CD4-positive, alpha-beta T cell (primary cell): ENCODE results near the gene CROCC2. TPM values are rescaled to one million over a fixed set of nuclear protein-coding genes. Genes with fewer than 3 reads are reported as not detected.

Source experiments
- ATAC-seq: fragments of 200-7000 bp; cut with Tn5 transposase; one replicate; pipeline ENCODE4 v1.10.0; 2022; ENCODE audit warnings: mild to moderate bottlenecking; ENCODE audit not compliant: poor library complexity
- CTCF ChIA-PET: fragments of 350-600 bp; sonication (Branson Sonifier 250); formaldehyde crosslinking; loops from one replicate; lab custom pipeline; 2021; ENCODE audit warnings: antibody characterized with exemption, inconsistent platforms; lab: Charles Lee
- POLR2A ChIA-PET: fragments of 350-600 bp; sonication (Branson Sonifier 250); formaldehyde crosslinking; loops from one replicate; lab custom pipeline; 2021; ENCODE audit warnings: antibody characterized with exemption, inconsistent platforms; lab: Charles Lee
- DNase-seq, 14 experiments: peaks; one replicate each; pipeline ENCODE4 v3.0.0-alpha.2; 2013 to 2020; ENCODE audit warnings: mixed read lengths in 2 of 14
- H3K27ac ChIP-seq, 2 donors: one replicate each; pipeline versions ENCODE4 v1.5.1 to v1.7.0; 2013; ENCODE audit warnings: low read length in 2 of 2, low read depth in 1 of 2, mild to moderate bottlenecking in 1 of 2
- H3K27me3 ChIP-seq, 2 experiments: 1 replicate in 1 of 2; 2 replicates in 1 of 2; pipeline versions ENCODE4 v1.6.1 to v1.7.0; 2013; ENCODE audit warnings: low read length in 2 of 2, control low read depth in 1 of 2, mild to moderate bottlenecking in 1 of 2, moderate library complexity in 1 of 2; ENCODE audit not compliant: insufficient read depth in 2 of 2, control insufficient read depth in 1 of 2
- H3K36me3 ChIP-seq: one replicate; pipeline ENCODE4 v1.6.1; 2013; ENCODE audit warnings: low read length, control low read depth; ENCODE audit not compliant: insufficient read depth
- H3K4me1 ChIP-seq: one replicate; pipeline ENCODE4 v1.6.1; 2013; ENCODE audit warnings: low read length, control low read depth; ENCODE audit not compliant: insufficient read depth
- H3K4me3 ChIP-seq: one replicate; pipeline ENCODE4 v1.5.1; 2013; ENCODE audit warnings: mild to moderate bottlenecking, low read length, moderate library complexity
- H3K9me3 ChIP-seq, 2 experiments: 1 replicate in 1 of 2; 2 replicates in 1 of 2; pipeline versions ENCODE4 v1.6.1 to v1.7.0; 2013; ENCODE audit warnings: low read length in 2 of 2, mild to moderate bottlenecking in 2 of 2, control low read depth in 1 of 2, moderate library complexity in 1 of 2; ENCODE audit not compliant: control insufficient read depth in 1 of 2, insufficient read depth in 1 of 2
- H3K27ac Mint-ChIP-seq: one replicate; pipeline ENCODE4 v1.8.0; 2020; ENCODE audit warnings: mixed read lengths
- H3K27me3 Mint-ChIP-seq: one replicate; pipeline ENCODE4 v1.8.0; 2021; ENCODE audit warnings: mixed read lengths
- H3K36me3 Mint-ChIP-seq: one replicate; pipeline ENCODE4 v1.8.0; 2021; ENCODE audit warnings: low read depth, mixed read lengths
- H3K4me1 Mint-ChIP-seq: one replicate; pipeline ENCODE4 v1.8.0; 2021; ENCODE audit warnings: low read depth, mixed read lengths
- H3K4me3 Mint-ChIP-seq: one replicate; pipeline ENCODE4 v1.8.0; 2020; ENCODE audit warnings: mild to moderate bottlenecking, mixed read lengths
- H3K9me3 Mint-ChIP-seq: one replicate; pipeline ENCODE4 v1.8.0; 2020; ENCODE audit warnings: mixed read lengths
- CTCF ChIP-seq: fragments of 200-600 bp; IDR thresholded peaks from one replicate; pipeline ENCODE4 v1.8.0; 2022; ENCODE audit warnings: antibody characterized with exemption, mild to moderate bottlenecking
- intact Hi-C, 2 experiments: fragments of 100-400 bp; cut with DNase I in 1 of 2; cut with micrococcal nuclease in 1 of 2; formaldehyde crosslinking; loops; one replicate each; pipeline versions ENCODE4 v1.15.1 to v1.9.0; 2023 to 2025; cut with DNase I, micrococcal nuclease
- total RNA-seq, 174 experiments: library from RNA in 2 of 174; stranded (reverse) in 2 of 174; gene quantifications; one replicate each; pipeline ENCODE4 v1.2.3 and lab custom pipeline; 2021 to 2026

Gene CROCC2
- total RNA-seq, 2 experiments from 2014 or later, result not detected

DNA sequence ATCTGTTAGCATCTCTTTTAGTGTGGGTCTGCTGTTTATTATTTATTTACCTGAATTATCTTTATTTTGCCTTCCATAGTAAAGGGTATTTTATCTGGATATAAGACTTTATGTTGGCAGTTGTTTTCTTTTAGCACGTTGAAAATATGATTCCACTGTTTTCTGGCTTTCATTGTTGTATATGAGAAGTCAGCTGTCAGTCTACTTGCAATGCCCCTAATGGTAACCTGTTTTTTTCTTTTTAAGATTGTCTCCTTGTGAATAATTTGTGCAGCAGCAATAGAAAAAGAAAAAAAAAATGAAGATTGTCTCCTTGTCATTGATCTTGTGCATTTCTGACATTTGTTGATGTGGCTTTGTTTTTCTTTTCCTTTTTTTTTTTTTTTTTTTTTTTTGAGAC, 119.5 kb downstream of the CROCC2 start:
- Mint-ChIP-seq H3K4me3 (no peak overlapping the region), H3K36me3 (peaks cover 17% of the 10 kb centered on the region), H3K4me1 (no peaks in the 10 kb centered on the region), H3K27me3 (no peaks in the 10 kb centered on the region), H3K27ac (no peak overlapping the region), H3K9me3 (peaks cover 18% of the 10 kb centered on the region)
- ChIA-PET CTCF (no interaction called here), POLR2A (interaction anchor here (1.1 kb wide), 1 partner anchor 76 kb away, joined by 3 read pairs; the partner anchor contains the start of gene MTERF4)
- H3K27me3 ChIP-seq, result no peaks in the 10 kb centered on the region
- no peaks in the 10 kb centered on the region for H3K36me3 ChIP-seq
- peaks cover 29 to 44% of the 10 kb centered on the region in 2 experiments for H3K9me3 ChIP-seq
- DNase-seq, result no peak
- H3K27ac ChIP-seq, result no peak overlapping the region
- no peak for ATAC-seq
- intact Hi-C loops, result no loop called here
- no peaks in the 10 kb centered on the region for H3K4me1 ChIP-seq
- no peak for TF ChIP-seq CTCF
- no peak overlapping the region for H3K4me3 ChIP-seq

DNA sequence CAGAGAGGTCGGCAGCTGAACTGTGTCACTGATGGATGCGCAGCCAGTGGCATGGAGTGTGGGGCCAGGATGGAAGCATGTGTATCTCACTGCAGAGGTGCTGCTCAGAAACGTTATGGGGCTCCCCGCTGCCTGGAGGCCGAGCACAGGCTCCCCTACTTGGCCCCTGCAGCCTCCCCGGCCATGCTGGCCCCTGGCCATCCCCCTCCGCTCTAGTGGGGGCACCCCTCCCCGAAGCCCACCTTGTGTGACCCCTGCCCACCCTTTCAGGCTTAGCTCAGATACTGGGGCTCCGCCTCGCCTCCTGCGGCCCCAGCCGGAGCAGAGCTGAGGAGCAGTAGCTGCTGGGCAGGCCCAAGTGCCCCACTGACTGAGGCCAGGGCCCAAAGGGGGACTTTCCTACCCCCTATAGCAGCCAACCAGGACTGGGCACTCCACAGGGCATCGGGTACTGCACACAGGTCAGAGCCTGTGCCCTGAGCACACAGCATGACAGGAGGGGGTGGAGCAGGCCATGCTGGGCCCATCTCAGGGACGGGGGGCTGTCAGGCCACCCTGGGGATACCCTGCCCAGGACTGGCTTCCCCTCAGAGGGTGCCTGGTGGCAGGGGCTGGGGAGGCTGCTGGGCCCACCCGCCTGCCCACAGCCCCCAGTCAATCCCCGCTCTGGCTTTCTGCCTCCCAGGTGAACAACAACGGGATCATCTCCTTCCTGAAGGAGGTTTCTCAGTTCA, 123.6 kb downstream of the CROCC2 start:
- H3K27ac ChIP-seq, result no peak overlapping the region
- H3K4me3 Mint-ChIP-seq, result no peak overlapping the region
- no peaks in the 10 kb centered on the region for H3K27me3 Mint-ChIP-seq
- H3K4me1 Mint-ChIP-seq, result no peaks in the 10 kb centered on the region
- no peak for TF ChIP-seq CTCF
- ATAC-seq, result no peak
- H3K4me3 ChIP-seq, result no peak overlapping the region
- H3K27me3 ChIP-seq, result no peaks in the 10 kb centered on the region
- H3K9me3 ChIP-seq, result peaks cover 23 to 32% of the 10 kb centered on the region in 2 experiments
- H3K36me3 ChIP-seq, result no peaks in the 10 kb centered on the region
- intact Hi-C loops, result loop anchor here in 1 of 2 experiments (10.0 kb wide), 1 partner anchor 75 kb away; the partner anchor contains the start of gene MTERF4
- DNase-seq, result no peak
- CTCF ChIA-PET, result no interaction called here
- peaks cover 10% of the 10 kb centered on the region for H3K9me3 Mint-ChIP-seq
- no peak overlapping the region for H3K27ac Mint-ChIP-seq
- H3K4me1 ChIP-seq, result no peaks in the 10 kb centered on the region
- POLR2A ChIA-PET, result no interaction called here
- H3K36me3 Mint-ChIP-seq, result peaks cover 17% of the 10 kb centered on the region

- Histone ChIP-seq H3K27ac (no peak overlapping the region), H3K27me3 (no peaks in the 10 kb centered on the region), H3K4me1 (peaks cover 3% of the 10 kb centered on the region), H3K4me3 (no peak overlapping the region), H3K36me3 (no peaks in the 10 kb centered on the region), H3K9me3 (peaks cover 18 to 28% of the 10 kb centered on the region in 2 experiments)
- POLR2A ChIA-PET, result no interaction called here
- no peak overlapping the region for H3K27ac Mint-ChIP-seq
- no peak for DNase-seq
- H3K27me3 Mint-ChIP-seq, result no peaks in the 10 kb centered on the region
- peaks cover 4% of the 10 kb centered on the region for H3K4me1 Mint-ChIP-seq
- no peak overlapping the region for H3K4me3 Mint-ChIP-seq
- H3K36me3 Mint-ChIP-seq, result peaks cover 17% of the 10 kb centered on the region
- CTCF ChIA-PET, result no interaction called here
- intact Hi-C loops, result loop anchor here in 1 of 2 experiments (10.0 kb wide), 1 partner anchor 74 kb away; the partner anchor contains the start of gene MTERF4
- ATAC-seq, result no peak
- H3K9me3 Mint-ChIP-seq, result peaks cover 10% of the 10 kb centered on the region
- no peak for TF ChIP-seq CTCF
Observed at GRCh38 chr2:241030333-241030680, 124.2 kb downstream of the CROCC2 start.
